GM23338 (cell line): Measurements from ENCODE around the gene SMOC1. TPM values are rescaled to one million over a fixed set of nuclear protein-coding genes. Genes with fewer than 3 reads are reported as not detected.

Experiments used
- ATAC-seq: fragments of 200-7000 bp; cut with Tn5 transposase; 3 replicates; pipeline ENCODE4 v1.9.1; 2020
- DNase-seq: peaks from one replicate; pipeline ENCODE4 v3.0.0-alpha.2; 2015; ENCODE audit warnings: low spot score
- H2AFZ ChIP-seq: fragments of 200-600 bp; sonication (generic); 2 replicates; pipeline ENCODE4 v1.8.0; 2016; ENCODE audit warnings: antibody characterized with exemption, mild to moderate bottlenecking, moderate library complexity
- H3F3A ChIP-seq: fragments of 200-600 bp; sonication (generic); replicated peaks from 2 replicates; pipeline ENCODE4 v1.8.0; 2017; ENCODE audit warnings: antibody characterized with exemption, mixed run types, low read depth
- H3K27ac ChIP-seq: fragments of 200-600 bp; sonication (generic); 2 replicates; pipeline ENCODE4 v1.6.1; 2016; ENCODE audit warnings: low read depth
- H3K27me3 ChIP-seq: fragments of 200-600 bp; sonication (generic); 2 replicates; pipeline ENCODE4 v1.8.0; 2016; ENCODE audit warnings: mild to moderate bottlenecking, mixed run types, moderate library complexity; ENCODE audit not compliant: insufficient read depth
- H3K36me3 ChIP-seq: fragments of 200-600 bp; sonication (generic); 2 replicates; pipeline ENCODE4 v1.8.0; 2016; ENCODE audit warnings: mild to moderate bottlenecking; ENCODE audit not compliant: insufficient read depth
- H3K4me1 ChIP-seq: fragments of 200-600 bp; sonication (generic); 2 replicates; pipeline ENCODE4 v1.8.0; 2016; ENCODE audit warnings: mild to moderate bottlenecking, moderate library complexity; ENCODE audit not compliant: insufficient read depth
- H3K4me2 ChIP-seq: fragments of 200-600 bp; sonication (generic); 2 replicates; pipeline ENCODE4 v1.7.1; 2017; ENCODE audit warnings: mixed run types
- H3K4me3 ChIP-seq: fragments of 200-600 bp; sonication (generic); 2 replicates; pipeline ENCODE4 v1.6.1; 2016; ENCODE audit warnings: mixed run types
- H3K79me2 ChIP-seq: fragments of 200-600 bp; sonication (generic); replicated peaks from 2 replicates; pipeline ENCODE4 v1.8.0; 2017; ENCODE audit warnings: mild to moderate bottlenecking; ENCODE audit not compliant: insufficient read depth
- H3K9me2 ChIP-seq: fragments of 200-600 bp; sonication (generic); 2 replicates; pipeline ENCODE4 v1.8.0; 2017; ENCODE audit not compliant: insufficient read depth
- H4K20me1 ChIP-seq: fragments of 200-600 bp; sonication (generic); replicated peaks from 2 replicates; pipeline ENCODE4 v1.8.0; 2017; ENCODE audit warnings: mild to moderate bottlenecking; ENCODE audit not compliant: insufficient read depth
- H3K27ac Mint-ChIP-seq: 2 replicates; pipeline ENCODE4 v1.8.0; 2020; ENCODE audit warnings: inconsistent platforms, mild to moderate bottlenecking, moderate library complexity, mixed read lengths
- H3K27me3 Mint-ChIP-seq: 3 replicates; pipeline ENCODE4 v1.8.0; 2022; ENCODE audit warnings: low read depth, mild to moderate bottlenecking, moderate library complexity, mixed read lengths, inconsistent platforms; ENCODE audit not compliant: insufficient read depth, poor library complexity
- H3K36me3 Mint-ChIP-seq: 3 replicates; pipeline ENCODE4 v1.8.0; 2021; ENCODE audit warnings: low read depth, mild to moderate bottlenecking, inconsistent platforms, moderate library complexity, mixed read lengths
- H3K4me1 Mint-ChIP-seq: 3 replicates; pipeline ENCODE4 v1.8.0; 2020; ENCODE audit warnings: mild to moderate bottlenecking, inconsistent platforms, mixed read lengths
- H3K4me3 Mint-ChIP-seq: 3 replicates; pipeline ENCODE4 v1.8.0; 2021; ENCODE audit warnings: moderate library complexity, mild to moderate bottlenecking, inconsistent platforms, mixed read lengths
- H3K9me3 Mint-ChIP-seq: 3 replicates; pipeline ENCODE4 v1.8.0; 2020; ENCODE audit warnings: moderate library complexity, mild to moderate bottlenecking, inconsistent platforms, mixed read lengths
- CREB1 ChIP-seq: fragments of 250-450 bp; sonication (Bioruptor Pico); IDR thresholded peaks from 2 replicates; pipeline ENCODE4 v1.5.0; 2020; ENCODE audit warnings: low read depth, mild to moderate bottlenecking, moderate library complexity
- EZH2 ChIP-seq: fragments of 200-600 bp; sonication (generic); IDR thresholded peaks from one replicate; pipeline ENCODE4 v1.8.0; 2017; ENCODE audit warnings: antibody characterized with exemption, mild to moderate bottlenecking, low read depth; ENCODE audit not compliant: unreplicated experiment
- EZH2phosphoT487 ChIP-seq: fragments of 200-600 bp; sonication (generic); IDR thresholded peaks from one replicate; pipeline ENCODE4 v1.8.1; 2018; ENCODE audit warnings: antibody characterized with exemption; ENCODE audit not compliant: unreplicated experiment
- JUNB ChIP-seq: IDR thresholded peaks from one replicate; pipeline ENCODE4 v1.6.1; 2016; ENCODE audit warnings: antibody characterized with exemption; ENCODE audit not compliant: unreplicated experiment
- NANOG ChIP-seq: IDR thresholded peaks from 2 replicates; pipeline ENCODE4 v1.6.1; 2016; ENCODE audit warnings: antibody characterized with exemption, borderline replicate concordance
- POLR2AphosphoS5 ChIP-seq: IDR thresholded peaks from 2 replicates; pipeline ENCODE4 v1.6.1; 2016; ENCODE audit warnings: antibody characterized with exemption, low read depth
- STAT1 ChIP-seq: IDR thresholded peaks from one replicate; pipeline ENCODE4 v1.6.1; 2016; ENCODE audit warnings: antibody characterized with exemption; ENCODE audit not compliant: unreplicated experiment
- ZNF114 ChIP-seq: fragments of 250-450 bp; sonication (Bioruptor Pico); IDR thresholded peaks from 2 replicates; pipeline ENCODE4 v1.5.0; 2020; ENCODE audit warnings: mild to moderate bottlenecking, moderate library complexity
- polyA plus RNA-seq: library from polyadenylated mRNA; unstranded; fragments of >200 nt; fragmentation: Nextera tagmentation; extraction: Ambion mirVana; gene quantifications from 2 replicates; pipeline ENCODE4 v1.2.1, GENCODE V29; 2016
- total RNA-seq: library from RNA; depleted of rRNA; stranded (reverse); fragments of >200 nt; shearing (Covaris generic); gene quantifications from 2 replicates; pipeline ENCODE4 v1.2.3, GENCODE V29; 2014
- TF ChIP-seq, protein P1 (sequence below): fragments of 250-450 bp; sonication (Bioruptor Pico); IDR thresholded peaks from 2 replicates; pipeline ENCODE4 v1.5.0; 2020; ENCODE audit warnings: mild to moderate bottlenecking, moderate library complexity
- TF ChIP-seq, protein P2 (sequence below): IDR thresholded peaks from one replicate; pipeline ENCODE4 v1.6.1; 2018; ENCODE audit warnings: antibody characterized with exemption; ENCODE audit not compliant: unreplicated experiment
- TF ChIP-seq, protein P3 (sequence below): IDR thresholded peaks from 2 replicates; pipeline ENCODE4 v1.6.1; 2016; ENCODE audit warnings: antibody characterized with exemption
- TF ChIP-seq, protein P4 (sequence below), 2 experiments: fragments of 200-600 bp in 1 of 2; sonication (generic) in 1 of 2; conservative IDR thresholded peaks; 2 replicates each; pipeline versions ENCODE4 v1.5.1 to v1.6.1; 2016 to 2017; ENCODE audit warnings: antibody characterized with exemption in 2 of 2, low read depth in 2 of 2, mild to moderate bottlenecking in 2 of 2, moderate library complexity in 1 of 2

SMOC1 gene
- total and polyA plus RNA-seq, 2 experiments from 2014 or later, result 0.79 to 1.6 TPM

DNA sequence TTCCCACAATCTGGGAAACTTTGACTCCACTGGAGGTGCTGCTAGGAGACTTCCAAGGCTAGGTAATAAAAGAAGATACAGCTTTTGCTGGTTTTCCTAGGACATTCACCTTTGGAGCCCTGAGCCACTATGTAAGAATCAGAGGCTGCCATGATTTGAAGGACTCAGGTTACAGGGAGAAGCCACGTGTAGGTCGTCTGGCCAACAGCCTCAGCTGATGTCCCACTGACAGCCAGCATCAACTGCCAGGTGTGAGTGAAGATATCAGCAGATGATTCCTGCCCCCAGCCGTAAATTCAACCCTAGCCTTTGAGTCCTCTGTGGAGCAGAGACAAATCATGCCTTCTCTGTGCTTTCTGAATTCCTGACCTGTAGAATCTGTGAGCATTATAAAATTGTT lies 27.0 kb downstream of the SMOC1 start:
- DNase-seq, result no peak
- ATAC-seq, result no peak
- Histone ChIP-seq H3K4me1 (no peaks in the 10 kb centered on the region), H3K27ac (no peak overlapping the region), H3F3A (no peaks in the 10 kb centered on the region), H3K27me3 (no peaks in the 10 kb centered on the region), H2AFZ (no peak overlapping the region), H3K4me3 (no peak overlapping the region), H3K79me2 (no peaks in the 10 kb centered on the region), H4K20me1 (no peaks in the 10 kb centered on the region), H3K4me2 (no peak overlapping the region), H3K9me2 (peaks cover 4% of the 10 kb centered on the region; the same call in 1 of the 2 replicates), H3K36me3 (no peaks in the 10 kb centered on the region)
- peaks cover 10% of the 10 kb centered on the region; the same call in 1 of the 3 replicates for H3K9me3 Mint-ChIP-seq
- no peaks in the 10 kb centered on the region for H3K4me1 Mint-ChIP-seq
- H3K36me3 Mint-ChIP-seq, result no peaks in the 10 kb centered on the region
- TF ChIP-seq EZH2phosphoT487 (no peak), STAT1 (no peak), ZNF114 (no peak), CREB1 (no peak), POLR2AphosphoS5 (no peak), JUNB (no peak), NANOG (no peak), EZH2 (no peak)
- TF ChIP-seq, protein P1, sequence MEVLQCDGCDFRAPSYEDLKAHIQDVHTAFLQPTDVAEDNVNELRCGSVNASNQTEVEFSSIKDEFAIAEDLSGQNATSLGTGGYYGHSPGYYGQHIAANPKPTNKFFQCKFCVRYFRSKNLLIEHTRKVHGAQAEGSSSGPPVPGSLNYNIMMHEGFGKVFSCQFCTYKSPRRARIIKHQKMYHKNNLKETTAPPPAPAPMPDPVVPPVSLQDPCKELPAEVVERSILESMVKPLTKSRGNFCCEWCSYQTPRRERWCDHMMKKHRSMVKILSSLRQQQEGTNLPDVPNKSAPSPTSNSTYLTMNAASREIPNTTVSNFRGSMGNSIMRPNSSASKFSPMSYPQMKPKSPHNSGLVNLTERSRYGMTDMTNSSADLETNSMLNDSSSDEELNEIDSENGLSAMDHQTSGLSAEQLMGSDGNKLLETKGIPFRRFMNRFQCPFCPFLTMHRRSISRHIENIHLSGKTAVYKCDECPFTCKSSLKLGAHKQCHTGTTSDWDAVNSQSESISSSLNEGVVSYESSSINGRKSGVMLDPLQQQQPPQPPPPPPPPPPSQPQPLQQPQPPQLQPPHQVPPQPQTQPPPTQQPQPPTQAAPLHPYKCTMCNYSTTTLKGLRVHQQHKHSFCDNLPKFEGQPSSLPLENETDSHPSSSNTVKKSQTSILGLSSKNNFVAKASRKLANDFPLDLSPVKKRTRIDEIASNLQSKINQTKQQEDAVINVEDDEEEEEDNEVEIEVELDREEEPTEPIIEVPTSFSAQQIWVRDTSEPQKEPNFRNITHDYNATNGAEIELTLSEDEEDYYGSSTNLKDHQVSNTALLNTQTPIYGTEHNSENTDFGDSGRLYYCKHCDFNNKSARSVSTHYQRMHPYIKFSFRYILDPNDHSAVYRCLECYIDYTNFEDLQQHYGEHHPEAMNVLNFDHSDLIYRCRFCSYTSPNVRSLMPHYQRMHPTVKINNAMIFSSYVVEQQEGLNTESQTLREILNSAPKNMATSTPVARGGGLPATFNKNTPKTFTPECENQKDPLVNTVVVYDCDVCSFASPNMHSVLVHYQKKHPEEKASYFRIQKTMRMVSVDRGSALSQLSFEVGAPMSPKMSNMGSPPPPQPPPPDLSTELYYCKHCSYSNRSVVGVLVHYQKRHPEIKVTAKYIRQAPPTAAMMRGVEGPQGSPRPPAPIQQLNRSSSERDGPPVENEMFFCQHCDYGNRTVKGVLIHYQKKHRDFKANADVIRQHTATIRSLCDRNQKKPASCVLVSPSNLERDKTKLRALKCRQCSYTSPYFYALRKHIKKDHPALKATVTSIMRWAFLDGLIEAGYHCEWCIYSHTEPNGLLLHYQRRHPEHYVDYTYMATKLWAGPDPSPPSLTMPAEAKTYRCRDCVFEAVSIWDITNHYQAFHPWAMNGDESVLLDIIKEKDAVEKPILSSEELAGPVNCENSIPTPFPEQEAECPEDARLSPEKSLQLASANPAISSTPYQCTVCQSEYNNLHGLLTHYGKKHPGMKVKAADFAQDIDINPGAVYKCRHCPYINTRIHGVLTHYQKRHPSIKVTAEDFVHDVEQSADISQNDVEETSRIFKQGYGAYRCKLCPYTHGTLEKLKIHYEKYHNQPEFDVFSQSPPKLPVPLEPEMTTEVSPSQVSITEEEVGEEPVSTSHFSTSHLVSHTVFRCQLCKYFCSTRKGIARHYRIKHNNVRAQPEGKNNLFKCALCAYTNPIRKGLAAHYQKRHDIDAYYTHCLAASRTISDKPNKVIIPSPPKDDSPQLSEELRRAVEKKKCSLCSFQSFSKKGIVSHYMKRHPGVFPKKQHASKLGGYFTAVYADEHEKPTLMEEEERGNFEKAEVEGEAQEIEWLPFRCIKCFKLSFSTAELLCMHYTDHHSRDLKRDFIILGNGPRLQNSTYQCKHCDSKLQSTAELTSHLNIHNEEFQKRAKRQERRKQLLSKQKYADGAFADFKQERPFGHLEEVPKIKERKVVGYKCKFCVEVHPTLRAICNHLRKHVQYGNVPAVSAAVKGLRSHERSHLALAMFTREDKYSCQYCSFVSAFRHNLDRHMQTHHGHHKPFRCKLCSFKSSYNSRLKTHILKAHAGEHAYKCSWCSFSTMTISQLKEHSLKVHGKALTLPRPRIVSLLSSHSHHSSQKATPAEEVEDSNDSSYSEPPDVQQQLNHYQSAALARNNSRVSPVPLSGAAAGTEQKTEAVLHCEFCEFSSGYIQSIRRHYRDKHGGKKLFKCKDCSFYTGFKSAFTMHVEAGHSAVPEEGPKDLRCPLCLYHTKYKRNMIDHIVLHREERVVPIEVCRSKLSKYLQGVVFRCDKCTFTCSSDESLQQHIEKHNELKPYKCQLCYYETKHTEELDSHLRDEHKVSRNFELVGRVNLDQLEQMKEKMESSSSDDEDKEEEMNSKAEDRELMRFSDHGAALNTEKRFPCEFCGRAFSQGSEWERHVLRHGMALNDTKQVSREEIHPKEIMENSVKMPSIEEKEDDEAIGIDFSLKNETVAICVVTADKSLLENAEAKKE (CRISPR knock-in tag), result no peak
- TF ChIP-seq, protein P2, sequence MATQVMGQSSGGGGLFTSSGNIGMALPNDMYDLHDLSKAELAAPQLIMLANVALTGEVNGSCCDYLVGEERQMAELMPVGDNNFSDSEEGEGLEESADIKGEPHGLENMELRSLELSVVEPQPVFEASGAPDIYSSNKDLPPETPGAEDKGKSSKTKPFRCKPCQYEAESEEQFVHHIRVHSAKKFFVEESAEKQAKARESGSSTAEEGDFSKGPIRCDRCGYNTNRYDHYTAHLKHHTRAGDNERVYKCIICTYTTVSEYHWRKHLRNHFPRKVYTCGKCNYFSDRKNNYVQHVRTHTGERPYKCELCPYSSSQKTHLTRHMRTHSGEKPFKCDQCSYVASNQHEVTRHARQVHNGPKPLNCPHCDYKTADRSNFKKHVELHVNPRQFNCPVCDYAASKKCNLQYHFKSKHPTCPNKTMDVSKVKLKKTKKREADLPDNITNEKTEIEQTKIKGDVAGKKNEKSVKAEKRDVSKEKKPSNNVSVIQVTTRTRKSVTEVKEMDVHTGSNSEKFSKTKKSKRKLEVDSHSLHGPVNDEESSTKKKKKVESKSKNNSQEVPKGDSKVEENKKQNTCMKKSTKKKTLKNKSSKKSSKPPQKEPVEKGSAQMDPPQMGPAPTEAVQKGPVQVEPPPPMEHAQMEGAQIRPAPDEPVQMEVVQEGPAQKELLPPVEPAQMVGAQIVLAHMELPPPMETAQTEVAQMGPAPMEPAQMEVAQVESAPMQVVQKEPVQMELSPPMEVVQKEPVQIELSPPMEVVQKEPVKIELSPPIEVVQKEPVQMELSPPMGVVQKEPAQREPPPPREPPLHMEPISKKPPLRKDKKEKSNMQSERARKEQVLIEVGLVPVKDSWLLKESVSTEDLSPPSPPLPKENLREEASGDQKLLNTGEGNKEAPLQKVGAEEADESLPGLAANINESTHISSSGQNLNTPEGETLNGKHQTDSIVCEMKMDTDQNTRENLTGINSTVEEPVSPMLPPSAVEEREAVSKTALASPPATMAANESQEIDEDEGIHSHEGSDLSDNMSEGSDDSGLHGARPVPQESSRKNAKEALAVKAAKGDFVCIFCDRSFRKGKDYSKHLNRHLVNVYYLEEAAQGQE, result no peak
- TF ChIP-seq, protein P3, sequence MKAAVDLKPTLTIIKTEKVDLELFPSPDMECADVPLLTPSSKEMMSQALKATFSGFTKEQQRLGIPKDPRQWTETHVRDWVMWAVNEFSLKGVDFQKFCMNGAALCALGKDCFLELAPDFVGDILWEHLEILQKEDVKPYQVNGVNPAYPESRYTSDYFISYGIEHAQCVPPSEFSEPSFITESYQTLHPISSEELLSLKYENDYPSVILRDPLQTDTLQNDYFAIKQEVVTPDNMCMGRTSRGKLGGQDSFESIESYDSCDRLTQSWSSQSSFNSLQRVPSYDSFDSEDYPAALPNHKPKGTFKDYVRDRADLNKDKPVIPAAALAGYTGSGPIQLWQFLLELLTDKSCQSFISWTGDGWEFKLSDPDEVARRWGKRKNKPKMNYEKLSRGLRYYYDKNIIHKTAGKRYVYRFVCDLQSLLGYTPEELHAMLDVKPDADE, result no peak
- TF ChIP-seq, protein P4, sequence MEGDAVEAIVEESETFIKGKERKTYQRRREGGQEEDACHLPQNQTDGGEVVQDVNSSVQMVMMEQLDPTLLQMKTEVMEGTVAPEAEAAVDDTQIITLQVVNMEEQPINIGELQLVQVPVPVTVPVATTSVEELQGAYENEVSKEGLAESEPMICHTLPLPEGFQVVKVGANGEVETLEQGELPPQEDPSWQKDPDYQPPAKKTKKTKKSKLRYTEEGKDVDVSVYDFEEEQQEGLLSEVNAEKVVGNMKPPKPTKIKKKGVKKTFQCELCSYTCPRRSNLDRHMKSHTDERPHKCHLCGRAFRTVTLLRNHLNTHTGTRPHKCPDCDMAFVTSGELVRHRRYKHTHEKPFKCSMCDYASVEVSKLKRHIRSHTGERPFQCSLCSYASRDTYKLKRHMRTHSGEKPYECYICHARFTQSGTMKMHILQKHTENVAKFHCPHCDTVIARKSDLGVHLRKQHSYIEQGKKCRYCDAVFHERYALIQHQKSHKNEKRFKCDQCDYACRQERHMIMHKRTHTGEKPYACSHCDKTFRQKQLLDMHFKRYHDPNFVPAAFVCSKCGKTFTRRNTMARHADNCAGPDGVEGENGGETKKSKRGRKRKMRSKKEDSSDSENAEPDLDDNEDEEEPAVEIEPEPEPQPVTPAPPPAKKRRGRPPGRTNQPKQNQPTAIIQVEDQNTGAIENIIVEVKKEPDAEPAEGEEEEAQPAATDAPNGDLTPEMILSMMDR (conservative IDR thresholded peaks at IDR 0.05; ENCODE audit: low read depth in 2 of 2), result no peak
- no peak overlapping the region for H3K4me3 Mint-ChIP-seq
- H3K27ac Mint-ChIP-seq, result no peak overlapping the region
- peaks cover 3% of the 10 kb centered on the region for H3K27me3 Mint-ChIP-seq
